Measurements from ENCODE around the gene EDN1. TPM values are rescaled to one million over a fixed set of nuclear protein-coding genes. Genes with fewer than 3 reads are reported as not detected.

Gene EDN1
- total and polyA plus RNA-seq, 2 of the 13 experiments (the other 11 are each of a cell fraction or from before 2014, with no cell fraction given) = 0.15 to 1.2 TPM

DNA sequence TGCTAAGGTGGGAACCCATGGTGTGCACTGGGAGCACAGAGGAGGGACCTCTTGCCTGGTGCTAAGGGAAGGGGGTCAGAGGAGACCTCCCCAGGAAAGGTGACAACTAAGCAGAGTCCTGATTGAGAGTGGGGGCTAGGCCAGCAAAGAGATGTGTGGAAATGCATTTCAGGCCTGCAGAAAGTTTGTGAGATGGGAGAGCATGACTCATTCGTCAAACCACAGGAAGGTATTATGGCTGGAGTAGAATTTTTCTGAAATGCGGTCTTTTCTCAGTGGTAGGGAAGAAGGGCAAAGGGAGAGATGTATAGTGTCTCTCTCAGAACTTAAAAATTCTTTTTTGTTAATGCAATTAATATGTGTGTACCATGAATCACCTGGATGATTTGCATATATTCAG is 23.6 kb upstream of the EDN1 start:
- Histone ChIP-seq H3K79me2 (ENCODE audit: insufficient read depth, low read length) (no peaks in the 10 kb centered on the region), H2AFZ (ENCODE audit: low read length) (no peak overlapping the region), H3K4me3 (replicated peaks in 1 of 3; ENCODE audit: insufficient read depth in 1 of 3, low read depth in 2 of 3, low read length in 3 of 3) (no peak overlapping the region), H3K9ac (ENCODE audit: insufficient read depth, low read depth, low read length) (no peak overlapping the region), H3K4me1 (ENCODE audit: insufficient read depth, low read length) (no peaks in the 10 kb centered on the region), H4K20me1 (ENCODE audit: insufficient read depth, low read length) (no peaks in the 10 kb centered on the region), H3K36me3 (replicated peaks in 1 of 2; ENCODE audit: control insufficient read depth in 1 of 2, insufficient read depth in 2 of 2, low read length in 2 of 2) (no peaks in the 10 kb centered on the region), H3K4me2 (ENCODE audit: low read depth, low read length) (no peak overlapping the region), H3K9me3 (ENCODE audit: low read length) (peaks cover 3% of the 10 kb centered on the region), H3K27me3 (ENCODE audit: control insufficient read depth in 1 of 2, insufficient read depth in 2 of 2, low read length in 2 of 2) (0 out of 5 replicates have a peak, but pooled peaks cover 0 to 1% of the 10 kb centered on the region in 2 experiments), H3K27ac (ENCODE audit: extremely low read length, insufficient read depth, low read length) (no peak overlapping the region)
- in situ Hi-C loops (cut with HindIII; ENCODE audit: extremely low pct_ligation_motif_present, low pct_unique_long_range_greater_than_20kb) = no loop called here
- no TSS peak for BruUV-seq (replicated peaks)
- CTCF ChIA-PET (ENCODE audit: low intra/inter-chr PET ratio, low total read pairs) = no interaction called here
- ATAC-seq = no peak
- FAIRE-seq = no peak
- intact Hi-C loops (cut with micrococcal nuclease; ENCODE audit: unreplicated experiment) = no loop called here
- WGBS (ENCODE audit: low lambda C conversion rate) = 0% methylated on average over 2 of the region's 2 CpGs
- no peak for DNase-seq (ENCODE audit: low spot score)
- POLR2A ChIA-PET = no interaction called here
- TF ChIP-seq, protein P1, sequence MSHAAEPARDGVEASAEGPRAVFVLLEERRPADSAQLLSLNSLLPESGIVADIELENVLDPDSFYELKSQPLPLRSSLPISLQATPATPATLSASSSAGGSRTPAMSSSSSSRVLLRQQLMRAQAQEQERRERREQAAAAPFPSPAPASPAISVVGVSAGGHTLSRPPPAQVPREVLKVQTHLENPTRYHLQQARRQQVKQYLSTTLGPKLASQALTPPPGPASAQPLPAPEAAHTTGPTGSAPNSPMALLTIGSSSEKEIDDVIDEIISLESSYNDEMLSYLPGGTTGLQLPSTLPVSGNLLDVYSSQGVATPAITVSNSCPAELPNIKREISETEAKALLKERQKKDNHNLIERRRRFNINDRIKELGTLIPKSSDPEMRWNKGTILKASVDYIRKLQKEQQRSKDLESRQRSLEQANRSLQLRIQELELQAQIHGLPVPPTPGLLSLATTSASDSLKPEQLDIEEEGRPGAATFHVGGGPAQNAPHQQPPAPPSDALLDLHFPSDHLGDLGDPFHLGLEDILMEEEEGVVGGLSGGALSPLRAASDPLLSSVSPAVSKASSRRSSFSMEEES (CRISPR knock-in tag; IDR thresholded peaks at IDR 0.05) = no peak
- TF ChIP-seq SIN3A (IDR thresholded peaks at IDR 0.05; ENCODE audit: borderline replicate concordance, low read depth, low read length) (no peak), THAP11 (CRISPR knock-in tag; IDR thresholded peaks at IDR 0.05) (no peak), ZNF660 (CRISPR knock-in tag; IDR thresholded peaks at IDR 0.05; ENCODE audit: borderline replicate concordance, low read depth) (no peak), CREM (IDR thresholded peaks at IDR 0.05) (no peak), CREM (CRISPR knock-in tag; IDR thresholded peaks at IDR 0.05) (no peak), RFX5 (IDR thresholded peaks at IDR 0.05; ENCODE audit: low read depth, low read length) (no peak), CEBPB (IDR thresholded peaks at IDR 0.05; ENCODE audit: borderline replicate concordance, low read depth, low read length) (no peak), FOXK1 (CRISPR knock-in tag; IDR thresholded peaks at IDR 0.05; ENCODE audit: borderline replicate concordance, low read depth) (no peak), MED13 (CRISPR knock-in tag; IDR thresholded peaks at IDR 0.05) (no peak), ZNF850 (CRISPR knock-in tag; conservative IDR thresholded peaks at IDR 0.05) (no peak), ZMYM2 (CRISPR knock-in tag; IDR thresholded peaks at IDR 0.05) (no peak), POGZ (CRISPR knock-in tag; IDR thresholded peaks at IDR 0.05) (no peak), ZNF678 (CRISPR knock-in tag; IDR thresholded peaks at IDR 0.05) (no peak), ZNF33B (CRISPR knock-in tag; IDR thresholded peaks at IDR 0.05) (no peak)
- TF ChIP-seq, protein P2, sequence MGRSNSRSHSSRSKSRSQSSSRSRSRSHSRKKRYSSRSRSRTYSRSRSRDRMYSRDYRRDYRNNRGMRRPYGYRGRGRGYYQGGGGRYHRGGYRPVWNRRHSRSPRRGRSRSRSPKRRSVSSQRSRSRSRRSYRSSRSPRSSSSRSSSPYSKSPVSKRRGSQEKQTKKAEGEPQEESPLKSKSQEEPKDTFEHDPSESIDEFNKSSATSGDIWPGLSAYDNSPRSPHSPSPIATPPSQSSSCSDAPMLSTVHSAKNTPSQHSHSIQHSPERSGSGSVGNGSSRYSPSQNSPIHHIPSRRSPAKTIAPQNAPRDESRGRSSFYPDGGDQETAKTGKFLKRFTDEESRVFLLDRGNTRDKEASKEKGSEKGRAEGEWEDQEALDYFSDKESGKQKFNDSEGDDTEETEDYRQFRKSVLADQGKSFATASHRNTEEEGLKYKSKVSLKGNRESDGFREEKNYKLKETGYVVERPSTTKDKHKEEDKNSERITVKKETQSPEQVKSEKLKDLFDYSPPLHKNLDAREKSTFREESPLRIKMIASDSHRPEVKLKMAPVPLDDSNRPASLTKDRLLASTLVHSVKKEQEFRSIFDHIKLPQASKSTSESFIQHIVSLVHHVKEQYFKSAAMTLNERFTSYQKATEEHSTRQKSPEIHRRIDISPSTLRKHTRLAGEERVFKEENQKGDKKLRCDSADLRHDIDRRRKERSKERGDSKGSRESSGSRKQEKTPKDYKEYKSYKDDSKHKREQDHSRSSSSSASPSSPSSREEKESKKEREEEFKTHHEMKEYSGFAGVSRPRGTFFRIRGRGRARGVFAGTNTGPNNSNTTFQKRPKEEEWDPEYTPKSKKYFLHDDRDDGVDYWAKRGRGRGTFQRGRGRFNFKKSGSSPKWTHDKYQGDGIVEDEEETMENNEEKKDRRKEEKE (IDR thresholded peaks at IDR 0.05) = no peak
- TF ChIP-seq, protein P3, sequence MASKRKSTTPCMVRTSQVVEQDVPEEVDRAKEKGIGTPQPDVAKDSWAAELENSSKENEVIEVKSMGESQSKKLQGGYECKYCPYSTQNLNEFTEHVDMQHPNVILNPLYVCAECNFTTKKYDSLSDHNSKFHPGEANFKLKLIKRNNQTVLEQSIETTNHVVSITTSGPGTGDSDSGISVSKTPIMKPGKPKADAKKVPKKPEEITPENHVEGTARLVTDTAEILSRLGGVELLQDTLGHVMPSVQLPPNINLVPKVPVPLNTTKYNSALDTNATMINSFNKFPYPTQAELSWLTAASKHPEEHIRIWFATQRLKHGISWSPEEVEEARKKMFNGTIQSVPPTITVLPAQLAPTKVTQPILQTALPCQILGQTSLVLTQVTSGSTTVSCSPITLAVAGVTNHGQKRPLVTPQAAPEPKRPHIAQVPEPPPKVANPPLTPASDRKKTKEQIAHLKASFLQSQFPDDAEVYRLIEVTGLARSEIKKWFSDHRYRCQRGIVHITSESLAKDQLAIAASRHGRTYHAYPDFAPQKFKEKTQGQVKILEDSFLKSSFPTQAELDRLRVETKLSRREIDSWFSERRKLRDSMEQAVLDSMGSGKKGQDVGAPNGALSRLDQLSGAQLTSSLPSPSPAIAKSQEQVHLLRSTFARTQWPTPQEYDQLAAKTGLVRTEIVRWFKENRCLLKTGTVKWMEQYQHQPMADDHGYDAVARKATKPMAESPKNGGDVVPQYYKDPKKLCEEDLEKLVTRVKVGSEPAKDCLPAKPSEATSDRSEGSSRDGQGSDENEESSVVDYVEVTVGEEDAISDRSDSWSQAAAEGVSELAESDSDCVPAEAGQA (IDR thresholded peaks at IDR 0.05; ENCODE audit: low read depth) = no peak
- TF ChIP-seq, protein P3 (CRISPR knock-in tag; IDR thresholded peaks at IDR 0.05; ENCODE audit: borderline replicate concordance) = no peak
